ENCODE measurements around the gene TRPM8.

GRCh38 chr2:233936089-233936488 is 18.9 kb downstream of the TRPM8 start:
- TF ChIP-seq CTCF (IDR thresholded peaks at IDR 0.05) (no peak), EP300 (IDR thresholded peaks at IDR 0.05) (no peak), BHLHE40 (IDR thresholded peaks at IDR 0.05; ENCODE audit: low read depth, low read length) (no peak), CHD4 (IDR thresholded peaks at IDR 0.05; ENCODE audit: borderline replicate concordance) (no peak), REST (IDR thresholded peaks at IDR 0.05) (no peak), RNF2 (IDR thresholded peaks at IDR 0.05; ENCODE audit: borderline replicate concordance, low read depth) (no peak), JUN (IDR thresholded peaks at IDR 0.05) (no peak)
